ENCODE results near the gene TNK2. TPM values are rescaled to one million over a fixed set of nuclear protein-coding genes. Genes with fewer than 3 reads are reported as not detected.
"Not testable (repeated sequence)": the region's sequence is repeated elsewhere in the genome, so short reads cannot be mapped to it uniquely, and the experiment has no call there.

The TNK2 gene
- total RNA-seq, 4 donors from 2014 or later = 42.3 to 105 (median 53.1) TPM

- intact Hi-C loops (cut with DNase I; ENCODE audit: low total_unique reads); H3K4me3 ChIP-seq (ENCODE audit: low read depth, poor library complexity, severe bottlenecking): not testable (repeated sequence)
- peak in 1 of 2 donors; percentile 60 for DNase-seq (ENCODE audit: low spot score in 2 of 2)
- whole genome bisulfite sequencing, 2 donors = 81 to 84% methylated on average over 13 of the region's 13 CpGs
Observed at GRCh38 chr3:195940806-195941205, 32.5 kb upstream of the TNK2 start.

GRCh38 chr3:195939526-195940470, 31.4 kb upstream of the TNK2 start:
- WGBS, 2 donors = 90 to 93% methylated on average over 29 of the region's 30 CpGs
- H3K4me3 ChIP-seq (ENCODE audit: low read depth, poor library complexity, severe bottlenecking); intact Hi-C loops (cut with DNase I; ENCODE audit: low total_unique reads): not testable (repeated sequence)
- peak in 1 of 2 donors; percentile 74 for DNase-seq (ENCODE audit: low spot score in 2 of 2)

GRCh38 chr3:195933044-195933430, 24.7 kb upstream of the TNK2 start:
- H3K4me3 ChIP-seq (ENCODE audit: low read depth, poor library complexity, severe bottlenecking); intact Hi-C loops (cut with DNase I; ENCODE audit: low total_unique reads): not testable (repeated sequence)
- peak in 1 of 2 donors; percentile 45 for DNase-seq (ENCODE audit: low spot score in 2 of 2)
- 88 to 91% methylated on average over 6 of the region's 6 CpGs for WGBS, 2 donors

GRCh38 chr3:195932418-195933043, 24.2 kb upstream of the TNK2 start:
- 88 to 89% methylated on average over 9 of the region's 9 CpGs for WGBS, 2 donors
- intact Hi-C loops (cut with DNase I; ENCODE audit: low total_unique reads) = no loop called here
- H3K4me3 ChIP-seq (ENCODE audit: low read depth, poor library complexity, severe bottlenecking) = no peak overlapping the region
- TF ChIP-seq POLR2A (IDR thresholded peaks at IDR 0.05) = no peak
- TF ChIP-seq, protein P1, sequence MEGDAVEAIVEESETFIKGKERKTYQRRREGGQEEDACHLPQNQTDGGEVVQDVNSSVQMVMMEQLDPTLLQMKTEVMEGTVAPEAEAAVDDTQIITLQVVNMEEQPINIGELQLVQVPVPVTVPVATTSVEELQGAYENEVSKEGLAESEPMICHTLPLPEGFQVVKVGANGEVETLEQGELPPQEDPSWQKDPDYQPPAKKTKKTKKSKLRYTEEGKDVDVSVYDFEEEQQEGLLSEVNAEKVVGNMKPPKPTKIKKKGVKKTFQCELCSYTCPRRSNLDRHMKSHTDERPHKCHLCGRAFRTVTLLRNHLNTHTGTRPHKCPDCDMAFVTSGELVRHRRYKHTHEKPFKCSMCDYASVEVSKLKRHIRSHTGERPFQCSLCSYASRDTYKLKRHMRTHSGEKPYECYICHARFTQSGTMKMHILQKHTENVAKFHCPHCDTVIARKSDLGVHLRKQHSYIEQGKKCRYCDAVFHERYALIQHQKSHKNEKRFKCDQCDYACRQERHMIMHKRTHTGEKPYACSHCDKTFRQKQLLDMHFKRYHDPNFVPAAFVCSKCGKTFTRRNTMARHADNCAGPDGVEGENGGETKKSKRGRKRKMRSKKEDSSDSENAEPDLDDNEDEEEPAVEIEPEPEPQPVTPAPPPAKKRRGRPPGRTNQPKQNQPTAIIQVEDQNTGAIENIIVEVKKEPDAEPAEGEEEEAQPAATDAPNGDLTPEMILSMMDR (IDR thresholded peaks at IDR 0.05) = no peak
- DNase-seq (ENCODE audit: low spot score in 2 of 2) = peak in 1 of 2 donors; percentile 57

DNA sequence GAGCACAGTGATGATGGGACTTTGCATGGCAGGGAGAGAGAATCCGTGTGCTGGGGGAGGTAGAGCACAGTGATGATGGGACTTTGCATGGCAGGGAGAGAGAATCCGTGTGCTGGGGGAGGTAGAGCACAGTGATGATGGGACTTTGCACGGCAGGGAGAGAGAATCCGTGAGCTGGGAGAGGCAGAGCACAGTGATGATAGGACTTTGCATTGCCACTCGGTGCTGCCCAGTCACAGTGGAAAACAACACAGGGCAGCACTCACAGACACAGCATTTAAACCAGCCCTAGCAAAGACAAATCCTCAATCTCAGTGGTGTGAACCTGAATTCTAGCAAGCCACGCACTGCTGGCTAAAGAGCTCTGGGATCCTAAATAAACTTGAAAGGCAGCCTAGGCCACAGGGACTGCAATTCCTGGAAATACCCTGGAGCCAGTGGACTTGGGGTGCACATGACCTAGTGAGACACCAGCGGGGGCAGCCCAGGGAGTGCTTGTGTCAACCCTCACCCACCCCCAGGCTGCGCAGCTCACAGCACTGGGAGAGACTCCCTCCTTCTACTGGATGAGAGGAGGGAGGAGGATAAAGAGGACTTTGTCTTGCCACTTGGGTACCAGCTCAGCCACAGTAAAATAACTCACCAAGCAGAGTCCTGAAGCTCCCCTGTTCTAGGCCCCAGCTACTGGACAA, 23.4 kb upstream of the TNK2 start:
- no peak overlapping the region for H3K4me3 ChIP-seq (ENCODE audit: low read depth, poor library complexity, severe bottlenecking)
- DNase-seq (ENCODE audit: low spot score in 2 of 2) = peak in 1 of 2 donors; percentile 59
- WGBS, 2 donors = 80 to 87% methylated on average over 8 of the region's 8 CpGs
- intact Hi-C loops (cut with DNase I; ENCODE audit: low total_unique reads) = no loop called here
- no peak for TF ChIP-seq POLR2A (IDR thresholded peaks at IDR 0.05)
- TF ChIP-seq, protein P1 (IDR thresholded peaks at IDR 0.05) = no peak

- TF ChIP-seq POLR2A (IDR thresholded peaks at IDR 0.05) = no peak
- TF ChIP-seq, protein P1 (IDR thresholded peaks at IDR 0.05) = no peak
- intact Hi-C loops (cut with DNase I; ENCODE audit: low total_unique reads) = no loop called here
- DNase-seq (ENCODE audit: low spot score in 2 of 2) = no peak
- WGBS, 2 donors = 74 to 86% methylated on average over 3 of the region's 3 CpGs
- no peak overlapping the region for H3K4me3 ChIP-seq (ENCODE audit: low read depth, poor library complexity, severe bottlenecking)
Observed at GRCh38 chr3:195929452-195929851, 21.1 kb upstream of the TNK2 start.

- intact Hi-C loops (cut with DNase I; ENCODE audit: low total_unique reads) = no loop called here
- TF ChIP-seq, protein P1 (IDR thresholded peaks at IDR 0.05) = no peak
- TF ChIP-seq POLR2A (IDR thresholded peaks at IDR 0.05) = no peak
- DNase-seq (ENCODE audit: low spot score in 2 of 2) = peak in 1 of 2 donors; percentile 62
- 19 to 35% methylated on average over 13 of the region's 13 CpGs for WGBS, 2 donors
- no peak overlapping the region for H3K4me3 ChIP-seq (ENCODE audit: low read depth, poor library complexity, severe bottlenecking)
Observed at GRCh38 chr3:195921334-195921791, 13.0 kb upstream of the TNK2 start.
